ENCODE data around the gene FBXW9. TPM values are rescaled to one million over a fixed set of nuclear protein-coding genes. Genes with fewer than 3 reads are reported as not detected.

Gene FBXW9
- total RNA-seq, 2 experiments from 2014 or later = 6.0 to 6.1 TPM

GRCh38 chr19:12667731-12668302, 28.6 kb downstream of the FBXW9 start:
- peaks cover 45% of the 10 kb centered on the region for H3K36me3 Mint-ChIP-seq (ENCODE audit: low read depth)
- CTCF ChIA-PET = interaction anchor here (2.2 kb wide), 1 partner anchor 28 kb away, joined by 10 read pairs; no protein-coding TSS in a partner anchor
- H3K27ac Mint-ChIP-seq = peak overlapping the region; percentile 64
- POLR2A ChIA-PET = interaction anchor here (0.6 kb wide), 1 partner anchor 67 kb away, joined by 3 read pairs; no protein-coding TSS in a partner anchor
- ATAC-seq (no peak), DNase-seq (no peak)
- no peaks in the 10 kb centered on the region for H3K9me3 Mint-ChIP-seq (ENCODE audit: insufficient read depth)
- H3K27me3 Mint-ChIP-seq (ENCODE audit: low read depth) = no peaks in the 10 kb centered on the region
- H3K4me3 Mint-ChIP-seq = peak overlapping the region; percentile 86
- H3K4me1 Mint-ChIP-seq (ENCODE audit: low read depth) = peaks cover 54% of the 10 kb centered on the region

GRCh38 chr19:12666265-12667048, 30.0 kb downstream of the FBXW9 start, which contains the start of the genes MAN2B1 and WDR83:
MAN2B1 (minus strand) TSS chr19:12666742; CDS start chr19:12666701, 41 bp downstream.
WDR83 (plus strand) TSS chr19:12666807; CDS start chr19:12669791, 2,984 bp downstream.
- Mint-ChIP-seq H3K27ac (peak within 1 kb of the TSS; percentile 78), H3K36me3 (ENCODE audit: low read depth) (peaks cover 40% of the 10 kb centered on the region), H3K4me3 (peak within 1 kb of the TSS; percentile 86), H3K4me1 (ENCODE audit: low read depth) (peaks cover 51% of the 10 kb centered on the region), H3K27me3 (ENCODE audit: low read depth) (no peaks in the 10 kb centered on the region), H3K9me3 (ENCODE audit: insufficient read depth) (no peaks in the 10 kb centered on the region)
- CTCF ChIA-PET = interaction anchor here (0.6 to 2.2 kb wide), 4 partner anchors 22 to 103 kb away, joined by 3 to 10 read pairs (median 6); no protein-coding TSS in a partner anchor
- DNase-seq (peak; percentile 79), ATAC-seq (peak; percentile 78)
- POLR2A ChIA-PET = interaction anchor here (0.6 to 1.0 kb wide), 4 partner anchors 26 to 271 kb away, joined by 3 read pairs; no protein-coding TSS in a partner anchor

- Mint-ChIP-seq H3K27me3 (ENCODE audit: low read depth) (no peaks in the 10 kb centered on the region), H3K4me3 (peak overlapping the region; percentile 86), H3K4me1 (ENCODE audit: low read depth) (peaks cover 49% of the 10 kb centered on the region), H3K36me3 (ENCODE audit: low read depth) (peaks cover 47% of the 10 kb centered on the region), H3K27ac (peak overlapping the region; percentile 78), H3K9me3 (ENCODE audit: insufficient read depth) (no peaks in the 10 kb centered on the region)
- ChIA-PET POLR2A (interaction anchor here (0.6 to 1.0 kb wide), 4 partner anchors 26 to 272 kb away, joined by 3 read pairs; no protein-coding TSS in a partner anchor), CTCF (interaction anchor here (0.6 to 2.2 kb wide), 5 partner anchors 22 to 102 kb away, joined by 3 to 10 read pairs (median 3); no protein-coding TSS in a partner anchor)
- DNase-seq = peak; percentile 43
- ATAC-seq = peak; percentile 9
These were observed 30.7 kb downstream of the FBXW9 start for GRCh38 chr19:12665671-12666264.

GRCh38 chr19:12665281-12665573, 31.2 kb downstream of the FBXW9 start:
- Mint-ChIP-seq H3K9me3 (ENCODE audit: insufficient read depth) (no peaks in the 10 kb centered on the region), H3K4me1 (ENCODE audit: low read depth) (peaks cover 43% of the 10 kb centered on the region), H3K27ac (peak overlapping the region; percentile 78), H3K4me3 (peak overlapping the region; percentile 86), H3K27me3 (ENCODE audit: low read depth) (no peaks in the 10 kb centered on the region), H3K36me3 (ENCODE audit: low read depth) (peaks cover 47% of the 10 kb centered on the region)
- ChIA-PET CTCF (interaction anchor here (1.5 to 2.2 kb wide), 3 partner anchors 26 to 101 kb away, joined by 3 to 10 read pairs (median 9); no protein-coding TSS in a partner anchor), POLR2A (no interaction called here)
- peak; percentile 82 for DNase-seq
- ATAC-seq = peak; percentile 27

GRCh38 chr19:12664406-12665280, 31.8 kb downstream of the FBXW9 start:
- Mint-ChIP-seq H3K27me3 (ENCODE audit: low read depth) (no peaks in the 10 kb centered on the region), H3K4me3 (peak overlapping the region; percentile 86), H3K27ac (peak overlapping the region; percentile 78), H3K4me1 (ENCODE audit: low read depth) (peaks cover 40% of the 10 kb centered on the region), H3K9me3 (ENCODE audit: insufficient read depth) (no peaks in the 10 kb centered on the region), H3K36me3 (ENCODE audit: low read depth) (peaks cover 46% of the 10 kb centered on the region)
- DNase-seq (no peak), ATAC-seq (no peak)
- CTCF ChIA-PET = interaction anchor here (1.6 kb wide), 1 partner anchor 51 kb away, joined by 3 read pairs; no protein-coding TSS in a partner anchor
- POLR2A ChIA-PET = no interaction called here

- Mint-ChIP-seq H3K4me3 (no peak overlapping the region), H3K36me3 (ENCODE audit: low read depth) (peaks cover 57% of the 10 kb centered on the region), H3K4me1 (ENCODE audit: low read depth) (peaks cover 22% of the 10 kb centered on the region), H3K27me3 (ENCODE audit: low read depth) (no peaks in the 10 kb centered on the region), H3K9me3 (ENCODE audit: insufficient read depth) (no peaks in the 10 kb centered on the region), H3K27ac (no peak overlapping the region)
- POLR2A ChIA-PET = no interaction called here
- ATAC-seq (no peak), DNase-seq (no peak)
- CTCF ChIA-PET = interaction anchor here (0.6 kb wide), 1 partner anchor 1772 kb away, joined by 3 read pairs; no protein-coding TSS in a partner anchor
These were observed 35.5 kb downstream of the FBXW9 start for GRCh38 chr19:12660980-12661379.

- Mint-ChIP-seq H3K27me3 (ENCODE audit: low read depth) (no peaks in the 10 kb centered on the region), H3K4me1 (ENCODE audit: low read depth) (no peaks in the 10 kb centered on the region), H3K9me3 (ENCODE audit: insufficient read depth) (no peaks in the 10 kb centered on the region), H3K36me3 (ENCODE audit: low read depth) (peaks cover 48% of the 10 kb centered on the region), H3K27ac (no peak overlapping the region), H3K4me3 (no peak overlapping the region)
- CTCF ChIA-PET = interaction anchor here (1.3 kb wide), 1 partner anchor 18 kb away, joined by 3 read pairs; no protein-coding TSS in a partner anchor
- ATAC-seq (no peak), DNase-seq (no peak)
- POLR2A ChIA-PET = no interaction called here
These were observed 38.5 kb downstream of the FBXW9 start for GRCh38 chr19:12657966-12658365.

GRCh38 chr19:12656899-12657571, 39.4 kb downstream of the FBXW9 start:
- peaks cover 50% of the 10 kb centered on the region for H3K36me3 Mint-ChIP-seq (ENCODE audit: low read depth)
- no peaks in the 10 kb centered on the region for H3K27me3 Mint-ChIP-seq (ENCODE audit: low read depth)
- POLR2A ChIA-PET = no interaction called here
- no peaks in the 10 kb centered on the region for H3K4me1 Mint-ChIP-seq (ENCODE audit: low read depth)
- no peak overlapping the region for H3K27ac Mint-ChIP-seq
- no peak overlapping the region for H3K4me3 Mint-ChIP-seq
- H3K9me3 Mint-ChIP-seq (ENCODE audit: insufficient read depth) = no peaks in the 10 kb centered on the region
- DNase-seq (no peak), ATAC-seq (peak; percentile 35)
- CTCF ChIA-PET = interaction anchor here (1.3 to 1.4 kb wide), 2 partner anchors 15 to 17 kb away, joined by 3 read pairs; no protein-coding TSS in a partner anchor

- H3K27ac Mint-ChIP-seq = no peak overlapping the region
- POLR2A ChIA-PET = no interaction called here
These were observed 40.9 kb downstream of the FBXW9 start for GRCh38 chr19:12655546-12655945.

GRCh38 chr19:12652219-12652618, 44.2 kb downstream of the FBXW9 start:
- peaks cover 51% of the 10 kb centered on the region for H3K36me3 Mint-ChIP-seq (ENCODE audit: low read depth)
- ChIA-PET POLR2A (no interaction called here), CTCF (no interaction called here)
- no peak for DNase-seq
- no peak overlapping the region for H3K4me3 Mint-ChIP-seq
- no peaks in the 10 kb centered on the region for H3K9me3 Mint-ChIP-seq (ENCODE audit: insufficient read depth)
- peaks cover 5% of the 10 kb centered on the region for H3K4me1 Mint-ChIP-seq (ENCODE audit: low read depth)
- H3K27ac Mint-ChIP-seq = no peak overlapping the region
- no peaks in the 10 kb centered on the region for H3K27me3 Mint-ChIP-seq (ENCODE audit: low read depth)
- no peak for ATAC-seq

More at GRCh38 chr19:12655546-12655945, 40.9 kb downstream of the FBXW9 start:
- DNase-seq (no peak), ATAC-seq (no peak)
- Mint-ChIP-seq H3K4me3 (no peak overlapping the region), H3K36me3 (ENCODE audit: low read depth) (peaks cover 52% of the 10 kb centered on the region), H3K9me3 (ENCODE audit: insufficient read depth) (no peaks in the 10 kb centered on the region), H3K4me1 (ENCODE audit: low read depth) (no peaks in the 10 kb centered on the region), H3K27me3 (ENCODE audit: low read depth) (no peaks in the 10 kb centered on the region)
- CTCF ChIA-PET = no interaction called here

Measured in activated CD8-positive, alpha-beta T cell treated with anti-CD3 and anti-CD28 coated beads, Interleukin-2, amount 10 ng/mL, durations not matched to agents 7 days and 5 days (primary cell).